ENCODE data around the gene AK3. TPM values are rescaled to one million over a fixed set of nuclear protein-coding genes. Genes with fewer than 3 reads are reported as not detected.

AK3 gene
- total RNA-seq, 1 experiment from 2014 or later, result 15.9 TPM

GRCh38 chr9:4750023-4750673 lies 9.1 kb upstream of the AK3 start:
- DNase-seq (ENCODE audit: low read depth, low spot score) (no peak), ATAC-seq (no peak)
- ChIA-PET POLR2A (no interaction called here), CTCF (no interaction called here)
- no TSS peak for BruUV-seq (replicated peaks)
- Histone ChIP-seq H3K27ac (ENCODE audit: low read length) (no peak overlapping the region), H3K9me3 (ENCODE audit: control insufficient read depth, insufficient read depth, low read depth, low read length) (no peaks in the 10 kb centered on the region), H3K4me1 (ENCODE audit: control insufficient read depth, insufficient read depth, low read length) (no peaks in the 10 kb centered on the region), H3K27me3 (ENCODE audit: control insufficient read depth, insufficient read depth, low read length) (no peaks in the 10 kb centered on the region), H3K4me3 (ENCODE audit: low read depth in 2 of 2, low read length in 2 of 2) (no peak overlapping the region), H3K36me3 (ENCODE audit: control insufficient read depth, insufficient read depth, low read length) (no peaks in the 10 kb centered on the region)
- intact Hi-C loops (cut with micrococcal nuclease; ENCODE audit: unreplicated experiment), result no loop called here
- in situ Hi-C loops (cut with HindIII; ENCODE audit: low pct_unique_long_range_greater_than_20kb, low sequenced_read_pairs), result no loop called here
- TF ChIP-seq, protein P1, sequence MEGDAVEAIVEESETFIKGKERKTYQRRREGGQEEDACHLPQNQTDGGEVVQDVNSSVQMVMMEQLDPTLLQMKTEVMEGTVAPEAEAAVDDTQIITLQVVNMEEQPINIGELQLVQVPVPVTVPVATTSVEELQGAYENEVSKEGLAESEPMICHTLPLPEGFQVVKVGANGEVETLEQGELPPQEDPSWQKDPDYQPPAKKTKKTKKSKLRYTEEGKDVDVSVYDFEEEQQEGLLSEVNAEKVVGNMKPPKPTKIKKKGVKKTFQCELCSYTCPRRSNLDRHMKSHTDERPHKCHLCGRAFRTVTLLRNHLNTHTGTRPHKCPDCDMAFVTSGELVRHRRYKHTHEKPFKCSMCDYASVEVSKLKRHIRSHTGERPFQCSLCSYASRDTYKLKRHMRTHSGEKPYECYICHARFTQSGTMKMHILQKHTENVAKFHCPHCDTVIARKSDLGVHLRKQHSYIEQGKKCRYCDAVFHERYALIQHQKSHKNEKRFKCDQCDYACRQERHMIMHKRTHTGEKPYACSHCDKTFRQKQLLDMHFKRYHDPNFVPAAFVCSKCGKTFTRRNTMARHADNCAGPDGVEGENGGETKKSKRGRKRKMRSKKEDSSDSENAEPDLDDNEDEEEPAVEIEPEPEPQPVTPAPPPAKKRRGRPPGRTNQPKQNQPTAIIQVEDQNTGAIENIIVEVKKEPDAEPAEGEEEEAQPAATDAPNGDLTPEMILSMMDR (IDR thresholded peaks at IDR 0.05), result peak; percentile 36; the same call in 1 of the 2 replicates
- no peak for TF ChIP-seq POLR2AphosphoS5 (IDR thresholded peaks at IDR 0.05; ENCODE audit: low read depth, low read length)
- TF ChIP-seq SIN3A (IDR thresholded peaks at IDR 0.05; ENCODE audit: borderline replicate concordance, insufficient read depth, low read depth, low read length), result no peak
- no peak for TF ChIP-seq TCF7L2 (IDR thresholded peaks at IDR 0.05; ENCODE audit: low read depth, low read length)
- TF ChIP-seq REST (IDR thresholded peaks at IDR 0.05; ENCODE audit: insufficient read depth in 1 of 2, low read depth in 2 of 2, low read length in 1 of 2), result no peak

DNA sequence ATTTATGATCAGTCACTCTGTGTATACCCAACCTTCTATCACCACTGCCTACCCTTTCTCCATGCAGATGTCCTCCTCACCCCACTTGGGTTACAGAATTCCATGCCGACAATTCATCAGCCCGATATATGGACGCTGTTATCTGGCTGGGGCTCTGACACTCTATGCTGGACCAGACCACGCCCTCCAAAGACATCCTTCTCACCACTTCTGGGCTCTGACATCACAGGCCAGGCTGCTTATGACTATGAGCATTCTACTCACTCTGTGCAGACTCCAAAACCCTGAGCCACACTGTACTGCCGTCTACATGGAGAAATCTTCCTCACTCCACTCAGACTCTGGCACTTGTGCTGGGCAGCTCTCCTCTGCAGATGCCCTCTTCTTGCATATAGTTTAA lies 7.6 kb upstream of the AK3 start:
- in situ Hi-C loops (cut with HindIII; ENCODE audit: low pct_unique_long_range_greater_than_20kb, low sequenced_read_pairs) (no loop called here), intact Hi-C loops (cut with micrococcal nuclease; ENCODE audit: unreplicated experiment) (no loop called here)
- POLR2A ChIA-PET, result no interaction called here
- Histone ChIP-seq H3K4me3 (ENCODE audit: low read depth in 2 of 2, low read length in 2 of 2) (no peak overlapping the region), H3K27me3 (ENCODE audit: control insufficient read depth, insufficient read depth, low read length) (no peaks in the 10 kb centered on the region), H3K9me3 (ENCODE audit: control insufficient read depth, insufficient read depth, low read depth, low read length) (no peaks in the 10 kb centered on the region), H3K27ac (ENCODE audit: low read length) (no peak overlapping the region), H3K4me1 (ENCODE audit: control insufficient read depth, insufficient read depth, low read length) (no peaks in the 10 kb centered on the region), H3K36me3 (ENCODE audit: control insufficient read depth, insufficient read depth, low read length) (no peaks in the 10 kb centered on the region)
- no TSS peak for BruUV-seq (replicated peaks)
- ATAC-seq (no peak), DNase-seq (ENCODE audit: low read depth, low spot score) (no peak)
- CTCF ChIA-PET, result no interaction called here
- no peak for TF ChIP-seq TCF7L2 (IDR thresholded peaks at IDR 0.05; ENCODE audit: low read depth, low read length)
- TF ChIP-seq, protein P1 (IDR thresholded peaks at IDR 0.05), result no peak
- TF ChIP-seq POLR2AphosphoS5 (IDR thresholded peaks at IDR 0.05; ENCODE audit: low read depth, low read length), result no peak
- TF ChIP-seq SIN3A (IDR thresholded peaks at IDR 0.05; ENCODE audit: borderline replicate concordance, insufficient read depth, low read depth, low read length), result no peak
- no peak for TF ChIP-seq REST (IDR thresholded peaks at IDR 0.05; ENCODE audit: insufficient read depth in 1 of 2, low read depth in 2 of 2, low read length in 1 of 2)

Measured in Panc1 (cell line).